WTC11 (cell line): ENCODE measurements around the gene SMTN. TPM values are rescaled to one million over a fixed set of nuclear protein-coding genes. Genes with fewer than 3 reads are reported as not detected.

Experiments used
- ATAC-seq: fragments of 200-7000 bp; cut with Tn5 transposase; 2 replicates; pipeline ENCODE4 v1.10.0; 2021; ENCODE audit warnings: mild to moderate bottlenecking, moderate library complexity
- CTCF ChIA-PET: fragments of 300-600 bp; sonication (Branson Sonifier 250); formaldehyde crosslinking; loops from one replicate; lab custom pipeline; 2021; ENCODE audit warnings: antibody characterized with exemption; lab: Charles Lee
- POLR2A ChIA-PET: fragments of 350-600 bp; sonication (Branson Sonifier 250); formaldehyde crosslinking; loops from one replicate; lab custom pipeline; 2021; ENCODE audit warnings: antibody characterized with exemption; lab: Charles Lee
- DNase-seq: peaks from one replicate; pipeline ENCODE4 v3.0.0; 2021; ENCODE audit warnings: low spot score
- H3K27ac Mint-ChIP-seq: 2 replicates; pipeline ENCODE4 v1.8.0; 2021; ENCODE audit warnings: mixed read lengths
- H3K27me3 Mint-ChIP-seq: 2 replicates; pipeline ENCODE4 v1.8.0; 2021; ENCODE audit warnings: low read depth, mild to moderate bottlenecking, moderate library complexity, mixed read lengths
- H3K36me3 Mint-ChIP-seq: 2 replicates; pipeline ENCODE4 v1.8.0; 2021; ENCODE audit warnings: mixed read lengths
- H3K4me1 Mint-ChIP-seq: 2 replicates; pipeline ENCODE4 v1.8.0; 2022; ENCODE audit warnings: mixed read lengths
- H3K4me3 Mint-ChIP-seq: 2 replicates; pipeline ENCODE4 v1.8.0; 2021; ENCODE audit warnings: mild to moderate bottlenecking, moderate library complexity, mixed read lengths
- H3K9me3 Mint-ChIP-seq: 2 replicates; pipeline ENCODE4 v1.8.0; 2021; ENCODE audit warnings: mixed read lengths
- ELF4 ChIP-seq: sonication (generic); formaldehyde crosslinking; IDR thresholded peaks from 2 replicates; pipeline ENCODE4 v1.8.1; 2022; ENCODE audit warnings: low read depth, mild to moderate bottlenecking, moderate library complexity, missing genetic modification reagents
- GRHL2 ChIP-seq: fragments of 250-450 bp; sonication (Bioruptor Pico); IDR thresholded peaks from 2 replicates; pipeline ENCODE4 v1.8.0; 2022; ENCODE audit warnings: mild to moderate bottlenecking, moderate library complexity; ENCODE audit not compliant: insufficient replicate concordance, severe bottlenecking
- IRF2 ChIP-seq: sonication (generic); formaldehyde crosslinking; IDR thresholded peaks from 2 replicates; pipeline ENCODE4 v1.8.0; 2022; ENCODE audit warnings: low read depth, missing genetic modification reagents, borderline replicate concordance
- SMAD3 ChIP-seq: sonication (generic); formaldehyde crosslinking; IDR thresholded peaks from 2 replicates; pipeline ENCODE4 v1.8.0; 2022; ENCODE audit warnings: missing genetic modification reagents, mild to moderate bottlenecking, borderline replicate concordance
- SP1 ChIP-seq: sonication (generic); formaldehyde crosslinking; conservative IDR thresholded peaks from 2 replicates; pipeline ENCODE4 v1.8.1; 2022; ENCODE audit warnings: missing genetic modification reagents
- ZNF671 ChIP-seq: fragments of 250-450 bp; sonication (Bioruptor Pico); IDR thresholded peaks from 2 replicates; pipeline ENCODE4 v1.8.0; 2021; ENCODE audit warnings: mild to moderate bottlenecking
- total RNA-seq: library from RNA; stranded (reverse); gene quantifications from 3 replicates; pipeline ENCODE4 v1.2.3, GENCODE V29; 2021
- TF ChIP-seq, protein P1 (sequence below): sonication (generic); formaldehyde crosslinking; IDR thresholded peaks from 2 replicates; pipeline ENCODE4 v1.8.0; 2022; ENCODE audit warnings: missing genetic modification reagents
- TF ChIP-seq, protein P2 (sequence below): sonication (generic); formaldehyde crosslinking; IDR thresholded peaks from 2 replicates; pipeline ENCODE4 v1.8.1; 2022; ENCODE audit warnings: missing genetic modification reagents, borderline replicate concordance
- TF ChIP-seq, protein P3 (sequence below): fragments of 250-450 bp; sonication (Bioruptor Pico); IDR thresholded peaks from 2 replicates; pipeline ENCODE4 v1.9.0; 2021; ENCODE audit warnings: mild to moderate bottlenecking, borderline replicate concordance
- TF ChIP-seq, protein P4 (sequence below): sonication (generic); formaldehyde crosslinking; IDR thresholded peaks from 2 replicates; pipeline ENCODE4 v1.8.1; 2022; ENCODE audit warnings: low read depth, missing genetic modification reagents, borderline replicate concordance
- TF ChIP-seq, protein P5 (sequence below): sonication (generic); formaldehyde crosslinking; IDR thresholded peaks from 2 replicates; pipeline ENCODE4 v1.8.0; 2022; ENCODE audit warnings: mild to moderate bottlenecking, missing genetic modification reagents

The SMTN gene
- total RNA-seq, 1 experiment from 2014 or later, result 34.5 TPM

DNA sequence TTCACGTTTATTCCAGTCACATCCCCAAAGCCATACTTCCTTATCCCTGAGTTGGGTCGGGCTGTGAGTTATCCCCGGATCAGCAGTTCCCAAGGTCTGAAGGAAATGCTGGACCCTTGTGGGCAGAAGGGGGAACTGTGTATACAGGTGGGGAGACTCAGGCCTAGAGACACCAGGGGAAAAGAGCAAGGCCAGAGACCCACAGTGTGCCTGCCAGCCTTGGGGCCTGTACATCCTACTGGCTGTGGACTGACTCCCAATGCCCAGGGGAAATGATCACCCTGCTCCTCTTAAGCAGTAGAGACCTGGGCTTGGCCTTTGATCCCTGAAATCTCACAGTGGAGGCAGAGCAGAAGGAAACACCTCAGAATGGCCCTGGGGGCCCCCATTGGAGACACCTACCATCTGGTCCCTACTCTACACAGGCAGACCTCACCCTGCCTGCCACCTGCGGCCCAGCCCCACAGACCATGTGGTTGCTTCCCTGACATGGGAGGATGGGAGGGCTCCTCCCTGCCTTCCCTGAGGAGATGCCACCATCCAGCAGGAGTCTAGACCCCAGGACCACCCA is 25.0 kb downstream of the SMTN start:
- POLR2A ChIA-PET, result no interaction called here
- no peaks in the 10 kb centered on the region for H3K9me3 Mint-ChIP-seq
- peaks cover 45% of the 10 kb centered on the region for H3K27me3 Mint-ChIP-seq
- peak overlapping the region; percentile 74 for H3K4me3 Mint-ChIP-seq
- ATAC-seq, result no peak
- peaks cover 18% of the 10 kb centered on the region for H3K4me1 Mint-ChIP-seq
- CTCF ChIA-PET, result interaction anchor here (1.2 to 9.1 kb wide), 8 partner anchors 16 to 186 kb away, joined by 4 to 363 read pairs (median 12); partner anchors contain the start of genes INPP5J, PIK3IP1, PLA2G3 and SMTN
- no peaks in the 10 kb centered on the region; the same call in 1 of the 2 replicates for H3K36me3 Mint-ChIP-seq
- no peak for DNase-seq
- TF ChIP-seq SP1 (CRISPR knock-in tag), result no peak
- TF ChIP-seq SMAD3 (CRISPR knock-in tag), result no peak
- TF ChIP-seq, protein P1, sequence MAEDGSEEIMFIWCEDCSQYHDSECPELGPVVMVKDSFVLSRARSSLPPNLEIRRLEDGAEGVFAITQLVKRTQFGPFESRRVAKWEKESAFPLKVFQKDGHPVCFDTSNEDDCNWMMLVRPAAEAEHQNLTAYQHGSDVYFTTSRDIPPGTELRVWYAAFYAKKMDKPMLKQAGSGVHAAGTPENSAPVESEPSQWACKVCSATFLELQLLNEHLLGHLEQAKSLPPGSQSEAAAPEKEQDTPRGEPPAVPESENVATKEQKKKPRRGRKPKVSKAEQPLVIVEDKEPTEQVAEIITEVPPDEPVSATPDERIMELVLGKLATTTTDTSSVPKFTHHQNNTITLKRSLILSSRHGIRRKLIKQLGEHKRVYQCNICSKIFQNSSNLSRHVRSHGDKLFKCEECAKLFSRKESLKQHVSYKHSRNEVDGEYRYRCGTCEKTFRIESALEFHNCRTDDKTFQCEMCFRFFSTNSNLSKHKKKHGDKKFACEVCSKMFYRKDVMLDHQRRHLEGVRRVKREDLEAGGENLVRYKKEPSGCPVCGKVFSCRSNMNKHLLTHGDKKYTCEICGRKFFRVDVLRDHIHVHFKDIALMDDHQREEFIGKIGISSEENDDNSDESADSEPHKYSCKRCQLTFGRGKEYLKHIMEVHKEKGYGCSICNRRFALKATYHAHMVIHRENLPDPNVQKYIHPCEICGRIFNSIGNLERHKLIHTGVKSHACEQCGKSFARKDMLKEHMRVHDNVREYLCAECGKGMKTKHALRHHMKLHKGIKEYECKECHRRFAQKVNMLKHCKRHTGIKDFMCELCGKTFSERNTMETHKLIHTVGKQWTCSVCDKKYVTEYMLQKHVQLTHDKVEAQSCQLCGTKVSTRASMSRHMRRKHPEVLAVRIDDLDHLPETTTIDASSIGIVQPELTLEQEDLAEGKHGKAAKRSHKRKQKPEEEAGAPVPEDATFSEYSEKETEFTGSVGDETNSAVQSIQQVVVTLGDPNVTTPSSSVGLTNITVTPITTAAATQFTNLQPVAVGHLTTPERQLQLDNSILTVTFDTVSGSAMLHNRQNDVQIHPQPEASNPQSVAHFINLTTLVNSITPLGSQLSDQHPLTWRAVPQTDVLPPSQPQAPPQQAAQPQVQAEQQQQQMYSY, result no peak
- TF ChIP-seq, protein P2, sequence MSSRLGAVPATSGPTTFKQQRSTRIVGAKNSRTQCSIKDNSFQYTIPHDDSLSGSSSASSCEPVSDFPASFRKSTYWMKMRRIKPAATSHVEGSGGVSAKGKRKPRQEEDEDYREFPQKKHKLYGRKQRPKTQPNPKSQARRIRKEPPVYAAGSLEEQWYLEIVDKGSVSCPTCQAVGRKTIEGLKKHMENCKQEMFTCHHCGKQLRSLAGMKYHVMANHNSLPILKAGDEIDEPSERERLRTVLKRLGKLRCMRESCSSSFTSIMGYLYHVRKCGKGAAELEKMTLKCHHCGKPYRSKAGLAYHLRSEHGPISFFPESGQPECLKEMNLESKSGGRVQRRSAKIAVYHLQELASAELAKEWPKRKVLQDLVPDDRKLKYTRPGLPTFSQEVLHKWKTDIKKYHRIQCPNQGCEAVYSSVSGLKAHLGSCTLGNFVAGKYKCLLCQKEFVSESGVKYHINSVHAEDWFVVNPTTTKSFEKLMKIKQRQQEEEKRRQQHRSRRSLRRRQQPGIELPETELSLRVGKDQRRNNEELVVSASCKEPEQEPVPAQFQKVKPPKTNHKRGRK (CRISPR knock-in tag), result no peak
- TF ChIP-seq GRHL2 (CRISPR knock-in tag), result no peak
- TF ChIP-seq ZNF671 (CRISPR knock-in tag), result no peak
- TF ChIP-seq, protein P3, sequence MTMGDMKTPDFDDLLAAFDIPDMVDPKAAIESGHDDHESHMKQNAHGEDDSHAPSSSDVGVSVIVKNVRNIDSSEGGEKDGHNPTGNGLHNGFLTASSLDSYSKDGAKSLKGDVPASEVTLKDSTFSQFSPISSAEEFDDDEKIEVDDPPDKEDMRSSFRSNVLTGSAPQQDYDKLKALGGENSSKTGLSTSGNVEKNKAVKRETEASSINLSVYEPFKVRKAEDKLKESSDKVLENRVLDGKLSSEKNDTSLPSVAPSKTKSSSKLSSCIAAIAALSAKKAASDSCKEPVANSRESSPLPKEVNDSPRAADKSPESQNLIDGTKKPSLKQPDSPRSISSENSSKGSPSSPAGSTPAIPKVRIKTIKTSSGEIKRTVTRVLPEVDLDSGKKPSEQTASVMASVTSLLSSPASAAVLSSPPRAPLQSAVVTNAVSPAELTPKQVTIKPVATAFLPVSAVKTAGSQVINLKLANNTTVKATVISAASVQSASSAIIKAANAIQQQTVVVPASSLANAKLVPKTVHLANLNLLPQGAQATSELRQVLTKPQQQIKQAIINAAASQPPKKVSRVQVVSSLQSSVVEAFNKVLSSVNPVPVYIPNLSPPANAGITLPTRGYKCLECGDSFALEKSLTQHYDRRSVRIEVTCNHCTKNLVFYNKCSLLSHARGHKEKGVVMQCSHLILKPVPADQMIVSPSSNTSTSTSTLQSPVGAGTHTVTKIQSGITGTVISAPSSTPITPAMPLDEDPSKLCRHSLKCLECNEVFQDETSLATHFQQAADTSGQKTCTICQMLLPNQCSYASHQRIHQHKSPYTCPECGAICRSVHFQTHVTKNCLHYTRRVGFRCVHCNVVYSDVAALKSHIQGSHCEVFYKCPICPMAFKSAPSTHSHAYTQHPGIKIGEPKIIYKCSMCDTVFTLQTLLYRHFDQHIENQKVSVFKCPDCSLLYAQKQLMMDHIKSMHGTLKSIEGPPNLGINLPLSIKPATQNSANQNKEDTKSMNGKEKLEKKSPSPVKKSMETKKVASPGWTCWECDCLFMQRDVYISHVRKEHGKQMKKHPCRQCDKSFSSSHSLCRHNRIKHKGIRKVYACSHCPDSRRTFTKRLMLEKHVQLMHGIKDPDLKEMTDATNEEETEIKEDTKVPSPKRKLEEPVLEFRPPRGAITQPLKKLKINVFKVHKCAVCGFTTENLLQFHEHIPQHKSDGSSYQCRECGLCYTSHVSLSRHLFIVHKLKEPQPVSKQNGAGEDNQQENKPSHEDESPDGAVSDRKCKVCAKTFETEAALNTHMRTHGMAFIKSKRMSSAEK (CRISPR knock-in tag), result no peak
- TF ChIP-seq, protein P4, sequence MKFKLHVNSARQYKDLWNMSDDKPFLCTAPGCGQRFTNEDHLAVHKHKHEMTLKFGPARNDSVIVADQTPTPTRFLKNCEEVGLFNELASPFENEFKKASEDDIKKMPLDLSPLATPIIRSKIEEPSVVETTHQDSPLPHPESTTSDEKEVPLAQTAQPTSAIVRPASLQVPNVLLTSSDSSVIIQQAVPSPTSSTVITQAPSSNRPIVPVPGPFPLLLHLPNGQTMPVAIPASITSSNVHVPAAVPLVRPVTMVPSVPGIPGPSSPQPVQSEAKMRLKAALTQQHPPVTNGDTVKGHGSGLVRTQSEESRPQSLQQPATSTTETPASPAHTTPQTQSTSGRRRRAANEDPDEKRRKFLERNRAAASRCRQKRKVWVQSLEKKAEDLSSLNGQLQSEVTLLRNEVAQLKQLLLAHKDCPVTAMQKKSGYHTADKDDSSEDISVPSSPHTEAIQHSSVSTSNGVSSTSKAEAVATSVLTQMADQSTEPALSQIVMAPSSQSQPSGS, result no peak
- TF ChIP-seq, protein P5, sequence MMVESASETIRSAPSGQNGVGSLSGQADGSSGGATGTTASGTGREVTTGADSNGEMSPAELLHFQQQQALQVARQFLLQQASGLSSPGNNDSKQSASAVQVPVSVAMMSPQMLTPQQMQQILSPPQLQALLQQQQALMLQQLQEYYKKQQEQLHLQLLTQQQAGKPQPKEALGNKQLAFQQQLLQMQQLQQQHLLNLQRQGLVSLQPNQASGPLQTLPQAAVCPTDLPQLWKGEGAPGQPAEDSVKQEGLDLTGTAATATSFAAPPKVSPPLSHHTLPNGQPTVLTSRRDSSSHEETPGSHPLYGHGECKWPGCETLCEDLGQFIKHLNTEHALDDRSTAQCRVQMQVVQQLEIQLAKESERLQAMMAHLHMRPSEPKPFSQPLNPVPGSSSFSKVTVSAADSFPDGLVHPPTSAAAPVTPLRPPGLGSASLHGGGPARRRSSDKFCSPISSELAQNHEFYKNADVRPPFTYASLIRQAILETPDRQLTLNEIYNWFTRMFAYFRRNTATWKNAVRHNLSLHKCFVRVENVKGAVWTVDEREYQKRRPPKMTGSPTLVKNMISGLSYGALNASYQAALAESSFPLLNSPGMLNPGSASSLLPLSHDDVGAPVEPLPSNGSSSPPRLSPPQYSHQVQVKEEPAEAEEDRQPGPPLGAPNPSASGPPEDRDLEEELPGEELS, result no peak
- no peak for TF ChIP-seq ELF4 (CRISPR knock-in tag)
- TF ChIP-seq IRF2 (CRISPR knock-in tag), result no peak
- H3K27ac Mint-ChIP-seq, result no peak overlapping the region
